CD4-positive, alpha-beta T cell (primary cell): ENCODE results near the gene P2RY1. TPM values are rescaled to one million over a fixed set of nuclear protein-coding genes. Genes with fewer than 3 reads are reported as not detected.

Source experiments
- ATAC-seq: fragments of 200-7000 bp; cut with Tn5 transposase; one replicate; pipeline ENCODE4 v1.10.0; 2022; ENCODE audit warnings: mild to moderate bottlenecking; ENCODE audit not compliant: poor library complexity
- CTCF ChIA-PET: fragments of 350-600 bp; sonication (Branson Sonifier 250); formaldehyde crosslinking; loops from one replicate; lab custom pipeline; 2021; ENCODE audit warnings: antibody characterized with exemption, inconsistent platforms; lab: Charles Lee
- POLR2A ChIA-PET: fragments of 350-600 bp; sonication (Branson Sonifier 250); formaldehyde crosslinking; loops from one replicate; lab custom pipeline; 2021; ENCODE audit warnings: antibody characterized with exemption, inconsistent platforms; lab: Charles Lee
- DNase-seq, 14 experiments: peaks; one replicate each; pipeline ENCODE4 v3.0.0-alpha.2; 2013 to 2020; ENCODE audit warnings: mixed read lengths in 2 of 14
- H3K27ac ChIP-seq, 2 donors: one replicate each; pipeline versions ENCODE4 v1.5.1 to v1.7.0; 2013; ENCODE audit warnings: low read length in 2 of 2, low read depth in 1 of 2, mild to moderate bottlenecking in 1 of 2
- H3K27me3 ChIP-seq, 2 experiments: 1 replicate in 1 of 2; 2 replicates in 1 of 2; pipeline versions ENCODE4 v1.6.1 to v1.7.0; 2013; ENCODE audit warnings: low read length in 2 of 2, control low read depth in 1 of 2, mild to moderate bottlenecking in 1 of 2, moderate library complexity in 1 of 2; ENCODE audit not compliant: insufficient read depth in 2 of 2, control insufficient read depth in 1 of 2
- H3K36me3 ChIP-seq: one replicate; pipeline ENCODE4 v1.6.1; 2013; ENCODE audit warnings: low read length, control low read depth; ENCODE audit not compliant: insufficient read depth
- H3K4me1 ChIP-seq: one replicate; pipeline ENCODE4 v1.6.1; 2013; ENCODE audit warnings: low read length, control low read depth; ENCODE audit not compliant: insufficient read depth
- H3K4me3 ChIP-seq: one replicate; pipeline ENCODE4 v1.5.1; 2013; ENCODE audit warnings: mild to moderate bottlenecking, low read length, moderate library complexity
- H3K9me3 ChIP-seq, 2 experiments: 1 replicate in 1 of 2; 2 replicates in 1 of 2; pipeline versions ENCODE4 v1.6.1 to v1.7.0; 2013; ENCODE audit warnings: low read length in 2 of 2, mild to moderate bottlenecking in 2 of 2, control low read depth in 1 of 2, moderate library complexity in 1 of 2; ENCODE audit not compliant: control insufficient read depth in 1 of 2, insufficient read depth in 1 of 2
- H3K27ac Mint-ChIP-seq: one replicate; pipeline ENCODE4 v1.8.0; 2020; ENCODE audit warnings: mixed read lengths
- H3K27me3 Mint-ChIP-seq: one replicate; pipeline ENCODE4 v1.8.0; 2021; ENCODE audit warnings: mixed read lengths
- H3K36me3 Mint-ChIP-seq: one replicate; pipeline ENCODE4 v1.8.0; 2021; ENCODE audit warnings: low read depth, mixed read lengths
- H3K4me1 Mint-ChIP-seq: one replicate; pipeline ENCODE4 v1.8.0; 2021; ENCODE audit warnings: low read depth, mixed read lengths
- H3K4me3 Mint-ChIP-seq: one replicate; pipeline ENCODE4 v1.8.0; 2020; ENCODE audit warnings: mild to moderate bottlenecking, mixed read lengths
- H3K9me3 Mint-ChIP-seq: one replicate; pipeline ENCODE4 v1.8.0; 2020; ENCODE audit warnings: mixed read lengths
- intact Hi-C, 2 experiments: fragments of 100-400 bp; cut with DNase I in 1 of 2; cut with micrococcal nuclease in 1 of 2; formaldehyde crosslinking; loops; one replicate each; pipeline versions ENCODE4 v1.15.1 to v1.9.0; 2023 to 2025; cut with DNase I, micrococcal nuclease
- total RNA-seq, 174 experiments: library from RNA in 2 of 174; stranded (reverse) in 2 of 174; gene quantifications; one replicate each; pipeline ENCODE4 v1.2.3 and lab custom pipeline; 2021 to 2026
- TF ChIP-seq, protein P1 (sequence below): fragments of 200-600 bp; IDR thresholded peaks from one replicate; pipeline ENCODE4 v1.8.0; 2022; ENCODE audit warnings: antibody characterized with exemption, mild to moderate bottlenecking

Gene P2RY1
- total RNA-seq, 2 experiments from 2014 or later, result 0.11 to 0.17 TPM

DNA sequence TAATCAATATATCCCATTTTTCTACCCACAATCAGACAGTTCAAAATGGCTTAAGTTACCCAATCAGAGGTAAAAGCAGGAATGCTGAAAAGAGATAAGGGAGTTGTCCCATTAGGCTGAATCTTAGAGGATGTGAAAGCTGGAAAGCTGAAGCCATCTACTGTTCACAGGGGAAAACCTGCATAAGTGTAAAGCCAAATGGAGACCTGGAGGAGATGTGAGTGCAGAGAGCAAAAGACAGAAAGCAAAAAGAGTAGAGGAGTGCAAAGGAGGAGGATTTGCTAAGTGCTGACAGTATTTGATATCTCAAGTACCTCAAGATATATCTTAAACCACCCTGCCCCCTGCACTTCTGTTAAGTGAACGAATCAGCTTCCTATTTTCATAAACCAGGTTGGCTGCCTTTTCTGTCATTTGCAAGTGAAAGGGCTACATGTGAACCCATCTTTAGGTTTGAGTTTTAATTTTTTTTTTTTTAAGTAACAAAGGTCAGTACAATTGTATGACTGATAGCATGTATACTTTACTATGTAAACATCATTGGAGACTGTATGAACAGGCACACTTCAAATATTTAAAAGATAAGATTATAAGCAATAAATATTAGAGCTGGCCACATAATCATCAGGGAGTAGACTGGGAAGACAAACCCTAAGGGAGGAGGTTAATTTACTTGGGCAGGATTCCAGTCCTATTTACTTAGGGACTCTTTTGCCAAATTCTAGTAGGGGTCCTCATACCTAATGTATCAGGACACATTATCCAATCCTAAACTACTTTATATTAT lies 22.8 kb upstream of the P2RY1 start:
- DNase-seq (no peak), ATAC-seq (no peak)
- Histone ChIP-seq H3K4me1 (no peaks in the 10 kb centered on the region), H3K27ac (no peak overlapping the region), H3K9me3 (no peaks in the 10 kb centered on the region), H3K4me3 (no peak overlapping the region), H3K27me3 (no peaks in the 10 kb centered on the region), H3K36me3 (no peaks in the 10 kb centered on the region)
- Mint-ChIP-seq H3K4me1 (no peaks in the 10 kb centered on the region), H3K4me3 (no peak overlapping the region), H3K27ac (no peak overlapping the region), H3K36me3 (no peaks in the 10 kb centered on the region), H3K9me3 (no peaks in the 10 kb centered on the region), H3K27me3 (no peaks in the 10 kb centered on the region)
- intact Hi-C loops, result no loop called here
- TF ChIP-seq, protein P1, sequence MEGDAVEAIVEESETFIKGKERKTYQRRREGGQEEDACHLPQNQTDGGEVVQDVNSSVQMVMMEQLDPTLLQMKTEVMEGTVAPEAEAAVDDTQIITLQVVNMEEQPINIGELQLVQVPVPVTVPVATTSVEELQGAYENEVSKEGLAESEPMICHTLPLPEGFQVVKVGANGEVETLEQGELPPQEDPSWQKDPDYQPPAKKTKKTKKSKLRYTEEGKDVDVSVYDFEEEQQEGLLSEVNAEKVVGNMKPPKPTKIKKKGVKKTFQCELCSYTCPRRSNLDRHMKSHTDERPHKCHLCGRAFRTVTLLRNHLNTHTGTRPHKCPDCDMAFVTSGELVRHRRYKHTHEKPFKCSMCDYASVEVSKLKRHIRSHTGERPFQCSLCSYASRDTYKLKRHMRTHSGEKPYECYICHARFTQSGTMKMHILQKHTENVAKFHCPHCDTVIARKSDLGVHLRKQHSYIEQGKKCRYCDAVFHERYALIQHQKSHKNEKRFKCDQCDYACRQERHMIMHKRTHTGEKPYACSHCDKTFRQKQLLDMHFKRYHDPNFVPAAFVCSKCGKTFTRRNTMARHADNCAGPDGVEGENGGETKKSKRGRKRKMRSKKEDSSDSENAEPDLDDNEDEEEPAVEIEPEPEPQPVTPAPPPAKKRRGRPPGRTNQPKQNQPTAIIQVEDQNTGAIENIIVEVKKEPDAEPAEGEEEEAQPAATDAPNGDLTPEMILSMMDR, result no peak
- ChIA-PET CTCF (no interaction called here), POLR2A (no interaction called here)

GRCh38 chr3:152817400-152817799 lies 17.5 kb upstream of the P2RY1 start:
- Histone ChIP-seq H3K27ac (no peak overlapping the region), H3K4me3 (no peak overlapping the region), H3K36me3 (no peaks in the 10 kb centered on the region), H3K27me3 (no peaks in the 10 kb centered on the region), H3K4me1 (no peaks in the 10 kb centered on the region), H3K9me3 (no peaks in the 10 kb centered on the region)
- H3K4me3 Mint-ChIP-seq, result no peak overlapping the region
- TF ChIP-seq, protein P1, result no peak
- H3K36me3 Mint-ChIP-seq, result no peaks in the 10 kb centered on the region
- no peaks in the 10 kb centered on the region for H3K9me3 Mint-ChIP-seq
- no peak for DNase-seq
- no peaks in the 10 kb centered on the region for H3K27me3 Mint-ChIP-seq
- H3K27ac Mint-ChIP-seq, result no peak overlapping the region
- POLR2A ChIA-PET, result no interaction called here
- intact Hi-C loops, result loop anchor here in 1 of 2 experiments (5.0 kb wide), 1 partner anchor 1005 kb away; no protein-coding TSS in a partner anchor
- CTCF ChIA-PET, result no interaction called here
- no peaks in the 10 kb centered on the region for H3K4me1 Mint-ChIP-seq
- ATAC-seq, result no peak

DNA sequence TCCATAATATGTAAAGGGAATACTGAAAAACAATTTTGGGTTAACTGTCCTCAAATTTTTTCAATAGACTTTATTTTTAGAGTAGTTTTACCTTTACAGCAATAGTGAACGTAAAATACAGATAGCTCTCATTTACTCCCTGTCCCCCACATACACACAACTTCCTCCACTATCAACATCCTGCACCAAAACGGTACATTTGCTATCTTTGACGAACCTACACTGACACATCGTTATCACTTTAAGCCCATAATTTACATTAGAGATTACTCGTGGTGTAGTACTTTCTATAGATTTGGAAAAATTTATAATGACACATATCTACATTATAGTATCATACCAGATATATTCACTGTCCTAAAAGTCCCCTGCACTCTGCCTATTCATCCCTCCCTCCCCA lies 16.9 kb upstream of the P2RY1 start:
- ChIA-PET CTCF (no interaction called here), POLR2A (no interaction called here)
- Histone ChIP-seq H3K36me3 (no peaks in the 10 kb centered on the region), H3K9me3 (no peaks in the 10 kb centered on the region), H3K4me1 (no peaks in the 10 kb centered on the region), H3K27me3 (no peaks in the 10 kb centered on the region), H3K4me3 (no peak overlapping the region), H3K27ac (no peak overlapping the region)
- TF ChIP-seq, protein P1, result no peak
- no peaks in the 10 kb centered on the region for H3K27me3 Mint-ChIP-seq
- intact Hi-C loops, result loop anchor here in 1 of 2 experiments (5.0 kb wide), 1 partner anchor 1004 kb away; no protein-coding TSS in a partner anchor
- no peak for DNase-seq
- no peak overlapping the region for H3K27ac Mint-ChIP-seq
- no peak overlapping the region for H3K4me3 Mint-ChIP-seq
- no peaks in the 10 kb centered on the region for H3K9me3 Mint-ChIP-seq
- H3K36me3 Mint-ChIP-seq, result no peaks in the 10 kb centered on the region
- no peak for ATAC-seq
- H3K4me1 Mint-ChIP-seq, result no peaks in the 10 kb centered on the region
